HG03520 (cell line): ENCODE measurements around the gene VPS54.
A peak's percentile ranks its signal among the peaks of the same experiment; 100 is the strongest.
"Not testable (repeated sequence)": the region's sequence is repeated elsewhere in the genome, so short reads cannot be mapped to it uniquely, and the experiment has no call there.

Experiments used
- ATAC-seq: cut with Tn5 transposase; IDR thresholded peaks from one replicate; pipeline ENCODE4 v1.9.1; 2021; ENCODE audit warnings: mild to moderate bottlenecking, moderate library complexity; ENCODE audit not compliant: unreplicated experiment

Gene VPS54

GRCh38 chr2:63932104-63932503 lies 87.1 kb downstream of the VPS54 start:
- not testable (repeated sequence) for ATAC-seq

GRCh38 chr2:63926815-63927214 lies 92.4 kb downstream of the VPS54 start:
- ATAC-seq, result no peak

GRCh38 chr2:63914311-63914710 lies 104.9 kb downstream of the VPS54 start:
- no peak for ATAC-seq

GRCh38 chr2:63903003-63903402 lies 116.2 kb downstream of the VPS54 start:
- no peak for ATAC-seq

- ATAC-seq, result no peak
Observed at GRCh38 chr2:63902149-63902548, 117.1 kb downstream of the VPS54 start.

GRCh38 chr2:63899639-63900038 lies 119.6 kb downstream of the VPS54 start:
- no peak for ATAC-seq

- ATAC-seq, result no peak
Observed at GRCh38 chr2:63898839-63899238, 120.4 kb downstream of the VPS54 start.

GRCh38 chr2:63894167-63894566 lies 125.1 kb downstream of the VPS54 start:
- no peak for ATAC-seq

GRCh38 chr2:63893163-63893562 lies 126.1 kb downstream of the VPS54 start:
- ATAC-seq, result no peak

- ATAC-seq, result no peak
Observed at GRCh38 chr2:63891488-63892030, 127.7 kb downstream of the VPS54 start.

- ATAC-seq, result no peak
Observed at GRCh38 chr2:63890678-63891077, 128.6 kb downstream of the VPS54 start.

- peak; percentile 65 for ATAC-seq
Observed at GRCh38 chr2:63888490-63889402, 130.5 kb downstream of the VPS54 start.

GRCh38 chr2:63888053-63888452 lies 131.2 kb downstream of the VPS54 start:
- ATAC-seq, result no peak

GRCh38 chr2:63886445-63886844 lies 132.8 kb downstream of the VPS54 start:
- ATAC-seq, result no peak

GRCh38 chr2:63882395-63883105 lies 136.7 kb downstream of the VPS54 start:
- ATAC-seq, result no peak

GRCh38 chr2:63881205-63881604 lies 138.0 kb downstream of the VPS54 start:
- ATAC-seq, result no peak

GRCh38 chr2:63880625-63881024 lies 138.6 kb downstream of the VPS54 start:
- ATAC-seq, result no peak

GRCh38 chr2:63879876-63880433 lies 139.3 kb downstream of the VPS54 start:
- ATAC-seq, result no peak

GRCh38 chr2:63878486-63878885 lies 140.7 kb downstream of the VPS54 start:
- ATAC-seq, result no peak

- no peak for ATAC-seq
Observed at GRCh38 chr2:63876311-63876710, 142.9 kb downstream of the VPS54 start.

GRCh38 chr2:63875559-63876245 lies 143.5 kb downstream of the VPS54 start:
- no peak for ATAC-seq
